Erythroblast (primary cell): ENCODE measurements around the gene ST3GAL3.

Experiments used
- GATA1 ChIP-seq: IDR thresholded peaks from 2 replicates; pipeline ENCODE4 v1.6.1; 2011; ENCODE audit warnings: low read depth, mild to moderate bottlenecking, control low read depth, low read length, moderate library complexity
- POLR2A ChIP-seq: IDR thresholded peaks from 2 replicates; pipeline ENCODE4 v1.6.1; 2011; ENCODE audit warnings: mild to moderate bottlenecking, low read length

DNA sequence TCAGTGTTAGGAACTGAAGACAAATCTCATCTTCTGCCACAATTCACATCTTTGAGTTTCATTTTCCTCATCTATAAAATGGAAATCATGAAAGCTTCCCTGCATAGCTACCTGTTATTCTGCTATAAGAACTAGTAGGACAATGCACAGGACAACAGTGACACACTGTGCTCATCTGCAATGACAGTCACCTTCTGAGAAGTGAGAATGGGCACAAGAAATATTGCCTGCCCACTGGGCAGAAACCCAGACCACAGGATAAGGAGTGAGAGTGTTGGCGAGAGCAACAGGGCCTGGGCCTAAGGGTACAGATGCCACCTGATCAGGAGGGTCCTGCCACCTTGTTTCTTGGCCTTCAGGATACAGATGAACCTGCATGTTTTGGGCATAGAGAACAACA, 203.0 kb downstream of the ST3GAL3 start:
- TF ChIP-seq POLR2A (no peak), GATA1 (no peak)
